ENCODE measurements around the gene PROCA1. TPM values are rescaled to one million over a fixed set of nuclear protein-coding genes. Genes with fewer than 3 reads are reported as not detected.

Gene PROCA1
- total RNA-seq, 2 donors from 2014 or later, result 0.94 to 1.4 TPM

DNA sequence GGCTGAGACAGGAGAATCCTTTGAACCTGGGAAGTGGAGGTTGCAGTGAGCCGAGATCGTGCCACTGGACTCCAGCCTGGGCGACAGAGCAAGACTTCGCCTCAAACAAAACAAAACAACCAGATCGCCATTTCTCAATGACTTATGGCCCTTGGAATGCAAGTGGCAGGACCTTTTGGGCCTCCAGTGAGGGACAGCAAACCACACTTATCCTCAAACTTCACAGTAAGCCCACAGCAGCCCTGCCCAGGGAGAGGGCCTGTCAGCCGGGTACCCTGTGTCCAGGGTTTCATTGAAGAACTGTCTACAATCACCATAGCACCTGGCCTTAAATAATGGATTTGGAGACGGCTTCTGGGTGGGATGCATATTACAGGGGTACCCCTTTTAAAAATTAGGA, 43.8 kb upstream of the PROCA1 start:
- no peak for DNase-seq (ENCODE audit: low spot score)
- H3K27me3 ChIP-seq, result no peaks in the 10 kb centered on the region
- no peak overlapping the region for H3K27ac ChIP-seq
- TF ChIP-seq, protein P1, sequence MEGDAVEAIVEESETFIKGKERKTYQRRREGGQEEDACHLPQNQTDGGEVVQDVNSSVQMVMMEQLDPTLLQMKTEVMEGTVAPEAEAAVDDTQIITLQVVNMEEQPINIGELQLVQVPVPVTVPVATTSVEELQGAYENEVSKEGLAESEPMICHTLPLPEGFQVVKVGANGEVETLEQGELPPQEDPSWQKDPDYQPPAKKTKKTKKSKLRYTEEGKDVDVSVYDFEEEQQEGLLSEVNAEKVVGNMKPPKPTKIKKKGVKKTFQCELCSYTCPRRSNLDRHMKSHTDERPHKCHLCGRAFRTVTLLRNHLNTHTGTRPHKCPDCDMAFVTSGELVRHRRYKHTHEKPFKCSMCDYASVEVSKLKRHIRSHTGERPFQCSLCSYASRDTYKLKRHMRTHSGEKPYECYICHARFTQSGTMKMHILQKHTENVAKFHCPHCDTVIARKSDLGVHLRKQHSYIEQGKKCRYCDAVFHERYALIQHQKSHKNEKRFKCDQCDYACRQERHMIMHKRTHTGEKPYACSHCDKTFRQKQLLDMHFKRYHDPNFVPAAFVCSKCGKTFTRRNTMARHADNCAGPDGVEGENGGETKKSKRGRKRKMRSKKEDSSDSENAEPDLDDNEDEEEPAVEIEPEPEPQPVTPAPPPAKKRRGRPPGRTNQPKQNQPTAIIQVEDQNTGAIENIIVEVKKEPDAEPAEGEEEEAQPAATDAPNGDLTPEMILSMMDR (IDR thresholded peaks at IDR 0.05), result no peak
- peaks cover 0 to under 1% of the 10 kb centered on the region in 2 donors for H3K4me1 ChIP-seq
- H3K9me3 ChIP-seq, result no peaks in the 10 kb centered on the region
- no peak overlapping the region for H3K4me3 ChIP-seq
- peaks cover 24% of the 10 kb centered on the region for H3K36me3 ChIP-seq

DNA sequence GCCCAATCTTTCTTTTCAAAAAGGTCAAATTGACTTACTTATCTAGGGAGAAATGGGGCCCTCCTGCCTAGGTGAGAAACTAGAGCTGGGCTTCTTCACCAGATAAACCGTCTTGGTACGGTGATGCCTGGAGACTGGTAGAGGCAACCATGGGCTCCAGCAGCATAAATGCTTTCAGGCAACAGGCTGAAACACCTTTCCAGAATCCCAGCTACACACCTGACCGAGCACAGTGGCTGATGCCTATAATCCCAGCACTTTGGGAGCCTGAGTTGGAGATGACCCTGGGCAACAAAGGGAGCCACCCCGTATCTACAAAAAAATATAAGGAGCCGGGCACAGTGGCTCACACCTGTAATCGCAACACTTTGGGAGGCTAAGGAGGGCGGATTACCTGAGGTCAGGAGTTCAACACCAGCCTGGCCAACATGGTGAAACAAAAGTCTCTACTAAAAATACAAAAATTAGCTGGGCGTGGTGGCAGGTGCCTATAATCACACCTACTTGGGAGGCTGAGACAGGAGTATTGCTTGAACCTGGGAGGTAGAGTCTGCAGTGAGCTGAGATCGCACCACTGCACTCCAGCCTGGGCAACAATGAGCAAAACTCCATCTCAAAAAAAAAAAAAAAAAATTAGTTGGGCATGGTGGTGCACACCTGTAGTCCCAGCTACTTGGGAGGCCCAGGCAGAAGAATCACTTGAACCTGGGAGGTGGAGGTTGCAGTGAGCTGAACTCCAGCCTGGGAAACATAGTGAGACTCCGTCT, 40.1 kb upstream of the PROCA1 start:
- Histone ChIP-seq H3K36me3 (peaks cover 11% of the 10 kb centered on the region), H3K4me1 (peaks cover 2 to 18% of the 10 kb centered on the region in 2 donors), H3K27me3 (no peaks in the 10 kb centered on the region), H3K9me3 (no peaks in the 10 kb centered on the region), H3K27ac (no peak overlapping the region), H3K4me3 (no peak overlapping the region)
- TF ChIP-seq, protein P1 (IDR thresholded peaks at IDR 0.05), result no peak
- DNase-seq (ENCODE audit: low spot score), result no peak

DNA sequence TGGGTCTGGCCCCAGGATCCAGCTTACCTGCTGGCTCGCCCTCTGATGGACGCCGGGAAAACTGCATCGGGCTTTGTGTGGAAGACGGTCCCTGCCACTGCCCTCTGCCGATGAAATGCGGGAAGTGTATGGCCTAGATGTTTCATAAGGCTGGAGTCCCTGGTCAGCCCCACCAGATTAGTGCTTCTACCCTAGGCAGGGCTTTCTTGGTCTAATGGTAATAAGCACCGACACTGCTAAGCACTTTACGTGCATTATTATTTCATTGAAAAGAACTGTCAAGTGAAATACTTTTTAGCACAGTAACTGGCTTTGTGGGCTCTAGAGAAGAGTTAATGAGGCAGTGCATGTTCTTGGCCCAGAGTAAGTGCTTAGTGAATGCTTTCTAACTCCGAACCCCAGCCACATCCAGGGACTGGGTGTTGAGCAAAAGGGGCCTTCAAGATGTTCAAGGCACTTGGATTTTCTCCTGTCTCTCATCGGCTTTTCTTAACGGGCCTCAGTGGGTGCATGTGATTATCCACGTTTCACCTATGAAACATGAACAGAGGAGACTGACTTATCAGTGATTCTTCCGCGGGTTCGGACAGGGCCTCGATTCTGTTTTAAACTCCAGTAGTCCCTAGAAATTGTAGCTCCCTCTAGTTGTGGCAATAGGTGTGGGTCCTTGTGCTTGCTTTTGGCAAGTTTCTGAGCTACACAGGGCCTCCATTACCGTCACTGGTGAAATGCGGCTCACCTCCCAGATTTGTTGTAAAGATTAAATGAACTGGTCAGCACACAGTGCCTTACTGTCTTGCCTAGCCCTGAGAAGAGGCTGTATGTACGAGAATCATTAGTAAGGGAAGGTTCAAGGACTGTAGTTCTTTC, 38.7 kb upstream of the PROCA1 start:
- H3K4me3 ChIP-seq, result no peak overlapping the region
- H3K4me1 ChIP-seq, result peaks cover 2 to 32% of the 10 kb centered on the region in 2 donors
- peak; percentile 97 for DNase-seq (ENCODE audit: low spot score)
- H3K27me3 ChIP-seq, result no peaks in the 10 kb centered on the region
- H3K9me3 ChIP-seq, result no peaks in the 10 kb centered on the region
- peaks cover 11% of the 10 kb centered on the region for H3K36me3 ChIP-seq
- TF ChIP-seq, protein P1 (IDR thresholded peaks at IDR 0.05), result peak; percentile 99 to 100
- no peak overlapping the region for H3K27ac ChIP-seq

DNA sequence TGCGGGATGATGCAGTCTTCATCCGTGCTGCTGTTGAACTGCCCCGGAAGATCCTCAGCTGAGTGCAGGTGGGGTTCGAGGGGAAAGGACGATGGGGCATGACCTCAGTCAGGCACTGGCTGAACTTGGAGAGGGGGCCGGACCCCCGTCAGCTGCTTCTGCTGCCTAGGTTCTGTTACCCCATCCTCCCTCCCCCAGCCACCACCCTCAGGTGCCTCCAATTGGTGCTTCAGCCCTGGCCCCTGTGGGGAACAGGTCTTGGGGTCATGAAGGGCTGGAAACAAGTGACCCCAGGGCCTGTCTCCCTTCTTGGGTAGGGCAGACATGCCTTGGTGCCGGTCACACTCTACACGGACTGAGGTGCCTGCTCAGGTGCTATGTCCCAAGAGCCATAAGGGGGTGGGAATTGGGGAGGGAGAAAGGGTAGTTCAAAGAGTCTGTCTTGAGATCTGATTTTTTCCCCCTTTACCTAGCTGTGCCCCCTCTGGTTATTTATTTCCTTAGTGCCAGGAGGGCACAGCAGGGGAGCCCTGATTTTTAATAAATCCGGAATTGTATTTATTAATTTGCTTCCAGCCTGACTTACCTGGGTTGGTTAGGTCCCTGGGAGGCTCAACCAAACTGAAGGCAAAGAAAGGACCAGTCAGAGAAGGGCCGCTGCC, 38.0 kb upstream of the PROCA1 start:
- Histone ChIP-seq H3K4me1 (peaks cover 2 to 40% of the 10 kb centered on the region in 2 donors), H3K4me3 (no peak overlapping the region), H3K36me3 (peaks cover 11% of the 10 kb centered on the region), H3K27ac (no peak overlapping the region), H3K27me3 (no peaks in the 10 kb centered on the region), H3K9me3 (no peaks in the 10 kb centered on the region)
- TF ChIP-seq, protein P1 (IDR thresholded peaks at IDR 0.05), result no peak
- DNase-seq (ENCODE audit: low spot score), result no peak

DNA sequence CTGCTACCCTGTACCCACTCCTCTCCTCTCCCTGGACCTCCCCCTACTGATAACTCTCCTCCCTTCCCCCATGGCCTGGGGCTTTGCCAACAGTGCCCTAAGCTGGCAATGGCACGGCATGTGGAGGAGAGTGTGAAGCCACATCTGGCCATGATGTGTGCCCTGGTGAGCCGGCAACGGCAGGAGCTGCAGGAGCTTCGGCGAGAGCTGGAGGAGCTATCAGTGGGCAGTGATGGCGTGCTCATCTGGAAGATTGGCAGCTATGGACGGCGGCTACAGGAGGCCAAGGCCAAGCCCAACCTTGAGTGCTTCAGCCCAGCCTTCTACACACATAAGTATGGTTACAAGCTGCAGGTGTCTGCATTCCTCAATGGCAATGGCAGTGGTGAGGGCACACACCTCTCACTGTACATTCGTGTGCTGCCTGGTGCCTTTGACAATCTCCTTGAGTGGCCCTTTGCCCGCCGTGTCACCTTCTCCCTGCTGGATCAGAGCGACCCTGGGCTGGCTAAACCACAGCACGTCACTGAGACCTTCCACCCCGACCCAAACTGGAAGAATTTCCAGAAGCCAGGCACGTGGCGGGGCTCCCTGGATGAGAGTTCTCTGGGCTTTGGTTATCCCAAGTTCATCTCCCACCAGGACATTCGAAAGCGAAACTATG, 37.3 kb upstream of the PROCA1 start:
- peaks cover 2 to 46% of the 10 kb centered on the region in 2 donors for H3K4me1 ChIP-seq
- TF ChIP-seq, protein P1 (IDR thresholded peaks at IDR 0.05), result no peak
- no peaks in the 10 kb centered on the region for H3K9me3 ChIP-seq
- H3K27me3 ChIP-seq, result no peaks in the 10 kb centered on the region
- H3K27ac ChIP-seq, result no peak overlapping the region
- DNase-seq (ENCODE audit: low spot score), result no peak
- no peak overlapping the region for H3K4me3 ChIP-seq
- H3K36me3 ChIP-seq, result peaks cover 11% of the 10 kb centered on the region

All from right atrium auricular region (tissue), 2 donors.